ENCODE results near the gene MAGEF1.
"Not testable (repeated sequence)": the region's sequence is repeated elsewhere in the genome, so short reads cannot be mapped to it uniquely, and the experiment has no call there.

MAGEF1 gene

GRCh38 chr3:184742676-184743135, 30.8 kb upstream of the MAGEF1 start:
- no peak for DNase-seq (ENCODE audit: low read depth)

GRCh38 chr3:184741798-184742675, 30.2 kb upstream of the MAGEF1 start:
- no peak for DNase-seq (ENCODE audit: low read depth)

GRCh38 chr3:184741259-184741556, 29.3 kb upstream of the MAGEF1 start:
- DNase-seq (ENCODE audit: low read depth): no peak

- no peak for DNase-seq (ENCODE audit: low read depth)
Measured at GRCh38 chr3:184740509-184741258, 28.8 kb upstream of the MAGEF1 start.

GRCh38 chr3:184739594-184740505, 28.0 kb upstream of the MAGEF1 start:
- no peak for DNase-seq (ENCODE audit: low read depth)

GRCh38 chr3:184738982-184739381, 27.1 kb upstream of the MAGEF1 start:
- no peak for DNase-seq (ENCODE audit: low read depth)

GRCh38 chr3:184738506-184738890, 26.6 kb upstream of the MAGEF1 start:
- DNase-seq (ENCODE audit: low read depth): no peak

- DNase-seq (ENCODE audit: low read depth): no peak
Measured at GRCh38 chr3:184737641-184738505, 26.0 kb upstream of the MAGEF1 start.

- no peak for DNase-seq (ENCODE audit: low read depth)
Measured at GRCh38 chr3:184737063-184737462, 25.2 kb upstream of the MAGEF1 start.

- no peak for DNase-seq (ENCODE audit: low read depth)
Measured at GRCh38 chr3:184734903-184735701, 23.2 kb upstream of the MAGEF1 start.

GRCh38 chr3:184733971-184734608, 22.2 kb upstream of the MAGEF1 start:
- DNase-seq (ENCODE audit: low read depth): no peak

GRCh38 chr3:184733181-184733580, 21.3 kb upstream of the MAGEF1 start:
- no peak for DNase-seq (ENCODE audit: low read depth)

- no peak for DNase-seq (ENCODE audit: low read depth)
Measured at GRCh38 chr3:184731786-184732537, 20.1 kb upstream of the MAGEF1 start.

- DNase-seq (ENCODE audit: low read depth): no peak
Measured at GRCh38 chr3:184730924-184731323, 19.1 kb upstream of the MAGEF1 start.

- not testable (repeated sequence) for DNase-seq (ENCODE audit: low read depth)
Measured at GRCh38 chr3:184729154-184729553, 17.3 kb upstream of the MAGEF1 start.

- no peak for DNase-seq (ENCODE audit: low read depth)
Measured at GRCh38 chr3:184728010-184728527, 16.2 kb upstream of the MAGEF1 start.

GRCh38 chr3:184727357-184728009, 15.6 kb upstream of the MAGEF1 start:
- DNase-seq (ENCODE audit: low read depth): no peak

GRCh38 chr3:184726497-184726896, 14.6 kb upstream of the MAGEF1 start:
- DNase-seq (ENCODE audit: low read depth): no peak
